Measurements from ENCODE around the gene HOXD3. TPM values are rescaled to one million over a fixed set of nuclear protein-coding genes. Genes with fewer than 3 reads are reported as not detected.

The HOXD3 gene
- total and polyA plus RNA-seq, 10 donors: 1.2 to 15.3 (median 7.7) TPM

GRCh38 chr2:176157499-176158185 is 535 bp downstream of the HOXD3 start:
- TF ChIP-seq POLR2AphosphoS5 (IDR thresholded peaks at IDR 0.05): peak in 1 of 3 donors; percentile 13
- TF ChIP-seq, protein P1, sequence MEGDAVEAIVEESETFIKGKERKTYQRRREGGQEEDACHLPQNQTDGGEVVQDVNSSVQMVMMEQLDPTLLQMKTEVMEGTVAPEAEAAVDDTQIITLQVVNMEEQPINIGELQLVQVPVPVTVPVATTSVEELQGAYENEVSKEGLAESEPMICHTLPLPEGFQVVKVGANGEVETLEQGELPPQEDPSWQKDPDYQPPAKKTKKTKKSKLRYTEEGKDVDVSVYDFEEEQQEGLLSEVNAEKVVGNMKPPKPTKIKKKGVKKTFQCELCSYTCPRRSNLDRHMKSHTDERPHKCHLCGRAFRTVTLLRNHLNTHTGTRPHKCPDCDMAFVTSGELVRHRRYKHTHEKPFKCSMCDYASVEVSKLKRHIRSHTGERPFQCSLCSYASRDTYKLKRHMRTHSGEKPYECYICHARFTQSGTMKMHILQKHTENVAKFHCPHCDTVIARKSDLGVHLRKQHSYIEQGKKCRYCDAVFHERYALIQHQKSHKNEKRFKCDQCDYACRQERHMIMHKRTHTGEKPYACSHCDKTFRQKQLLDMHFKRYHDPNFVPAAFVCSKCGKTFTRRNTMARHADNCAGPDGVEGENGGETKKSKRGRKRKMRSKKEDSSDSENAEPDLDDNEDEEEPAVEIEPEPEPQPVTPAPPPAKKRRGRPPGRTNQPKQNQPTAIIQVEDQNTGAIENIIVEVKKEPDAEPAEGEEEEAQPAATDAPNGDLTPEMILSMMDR (IDR thresholded peaks at IDR 0.05 in 8 of 11, conservative IDR thresholded peaks at IDR 0.05 in 3 of 11): no peak
- DNase-seq: no peak
- intact Hi-C loops (cut with DNase I; ENCODE audit: low total_unique reads): no loop called here
- H3K4me1 ChIP-seq: peaks cover 0 to 54% (median 12%) of the 10 kb centered on the region in 6 donors
- H3K36me3 ChIP-seq: no peaks in the 10 kb centered on the region
- peak overlapping the region; percentile 1 to 60 (median 24) for H3K4me3 ChIP-seq
- H3K9me3 ChIP-seq: no peaks in the 10 kb centered on the region
- 5 to 16% (median 8%) methylated on average over 31 to 43 of the region's 43 CpGs for WGBS, 5 donors
- peaks cover 16 to 100% (median 96%) of the 10 kb centered on the region in 7 donors for H3K27me3 ChIP-seq (replicated peaks in 1 of 7)
- H3K27ac ChIP-seq: peak overlapping the region in 2 of 8 donors; percentile 2 to 6

DNA sequence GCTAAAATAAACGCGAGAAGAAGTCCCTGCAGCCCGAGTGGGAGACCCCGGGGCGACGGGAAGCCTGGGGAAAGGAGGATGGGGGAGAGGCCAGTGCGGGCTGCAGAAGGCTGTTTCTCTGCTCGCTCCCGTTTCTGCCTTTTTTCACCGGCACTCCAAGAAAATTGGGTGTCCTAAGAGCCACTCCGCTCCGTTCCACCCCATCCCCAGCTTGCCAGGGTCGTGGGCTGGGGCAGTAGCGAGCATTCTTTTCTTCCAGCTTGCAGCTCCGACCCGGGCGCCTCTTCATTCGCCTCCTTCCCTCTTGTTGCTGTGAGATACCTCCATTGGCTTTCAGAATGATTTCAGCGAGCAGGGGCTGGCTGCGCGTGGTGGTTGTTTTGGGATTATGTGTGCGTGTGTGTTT is 1.1 kb downstream of the HOXD3 start:
- Histone ChIP-seq H3K4me3 (peak overlapping the region in 4 of 8 donors; percentile 27 to 60 (median 34)), H3K36me3 (no peaks in the 10 kb centered on the region), H3K27me3 (replicated peaks in 1 of 7) (peaks cover 16 to 100% (median 96%) of the 10 kb centered on the region in 7 donors), H3K27ac (no peak overlapping the region), H3K9me3 (no peaks in the 10 kb centered on the region), H3K4me1 (peaks cover 0 to 49% (median 11%) of the 10 kb centered on the region in 6 donors)
- intact Hi-C loops (cut with DNase I; ENCODE audit: low total_unique reads): no loop called here
- TF ChIP-seq, protein P1 (IDR thresholded peaks at IDR 0.05 in 8 of 11, conservative IDR thresholded peaks at IDR 0.05 in 3 of 11): no peak
- TF ChIP-seq POLR2A (IDR thresholded peaks at IDR 0.05) (no peak), POLR2AphosphoS5 (IDR thresholded peaks at IDR 0.05) (no peak)
- no peak for DNase-seq
- WGBS, 5 donors: 6 to 12% (median 8%) methylated on average over 22 of the region's 22 CpGs

DNA sequence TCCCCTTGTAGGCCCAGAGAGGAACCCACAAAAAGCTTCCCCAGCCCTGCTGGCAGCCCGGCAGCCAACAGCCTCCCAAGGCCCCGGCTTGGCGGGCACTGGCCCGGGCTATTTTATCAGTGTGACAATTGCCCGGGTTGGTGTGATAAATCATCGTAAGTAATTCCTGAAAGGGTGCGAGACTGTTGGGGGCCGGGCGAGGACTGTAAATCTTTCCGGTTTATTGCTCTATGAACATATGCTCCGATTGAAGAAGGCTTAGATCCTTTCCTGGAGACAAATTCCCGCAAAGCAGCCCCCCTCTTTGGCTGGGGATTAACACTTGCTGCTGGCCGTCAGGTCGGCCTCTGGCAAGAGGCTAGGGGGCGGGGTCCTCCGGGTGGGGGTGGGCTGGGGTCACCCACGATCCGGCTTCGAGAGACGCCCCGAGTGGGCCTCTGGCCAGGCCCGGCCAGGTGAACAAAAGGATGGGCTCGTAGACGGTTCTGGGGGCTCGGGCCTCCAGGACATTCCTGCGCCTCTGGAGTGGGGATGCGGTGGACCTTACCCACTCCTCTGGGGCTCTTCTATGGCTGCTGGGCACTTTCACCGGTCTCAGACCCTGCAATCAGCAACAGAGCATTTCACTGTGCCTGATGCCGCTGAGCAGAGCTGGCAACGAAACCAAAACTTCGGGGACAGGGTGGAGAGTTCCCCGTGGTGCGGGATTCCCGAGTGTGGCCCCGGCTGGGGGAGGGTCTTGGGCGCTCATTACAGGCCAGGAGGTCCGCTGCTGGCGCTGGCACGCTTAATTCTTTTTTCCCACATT is 2.0 kb downstream of the HOXD3 start:
- intact Hi-C loops (cut with DNase I; ENCODE audit: low total_unique reads): no loop called here
- Histone ChIP-seq H3K27me3 (replicated peaks in 1 of 7) (peaks cover 16 to 100% (median 97%) of the 10 kb centered on the region in 7 donors), H3K27ac (no peak overlapping the region), H3K4me3 (no peak overlapping the region), H3K36me3 (no peaks in the 10 kb centered on the region), H3K9me3 (no peaks in the 10 kb centered on the region), H3K4me1 (peaks cover 0 to 46% (median 11%) of the 10 kb centered on the region in 6 donors)
- DNase-seq: no peak
- TF ChIP-seq, protein P1 (IDR thresholded peaks at IDR 0.05 in 8 of 11, conservative IDR thresholded peaks at IDR 0.05 in 3 of 11): no peak
- TF ChIP-seq POLR2A (IDR thresholded peaks at IDR 0.05) (no peak), POLR2AphosphoS5 (IDR thresholded peaks at IDR 0.05) (no peak)
- 14 to 32% (median 23%) methylated on average over 30 to 39 of the region's 39 CpGs for WGBS, 5 donors

All from spleen (tissue), 11 donors.